Measurements from ENCODE around the gene FXYD6.

DNA sequence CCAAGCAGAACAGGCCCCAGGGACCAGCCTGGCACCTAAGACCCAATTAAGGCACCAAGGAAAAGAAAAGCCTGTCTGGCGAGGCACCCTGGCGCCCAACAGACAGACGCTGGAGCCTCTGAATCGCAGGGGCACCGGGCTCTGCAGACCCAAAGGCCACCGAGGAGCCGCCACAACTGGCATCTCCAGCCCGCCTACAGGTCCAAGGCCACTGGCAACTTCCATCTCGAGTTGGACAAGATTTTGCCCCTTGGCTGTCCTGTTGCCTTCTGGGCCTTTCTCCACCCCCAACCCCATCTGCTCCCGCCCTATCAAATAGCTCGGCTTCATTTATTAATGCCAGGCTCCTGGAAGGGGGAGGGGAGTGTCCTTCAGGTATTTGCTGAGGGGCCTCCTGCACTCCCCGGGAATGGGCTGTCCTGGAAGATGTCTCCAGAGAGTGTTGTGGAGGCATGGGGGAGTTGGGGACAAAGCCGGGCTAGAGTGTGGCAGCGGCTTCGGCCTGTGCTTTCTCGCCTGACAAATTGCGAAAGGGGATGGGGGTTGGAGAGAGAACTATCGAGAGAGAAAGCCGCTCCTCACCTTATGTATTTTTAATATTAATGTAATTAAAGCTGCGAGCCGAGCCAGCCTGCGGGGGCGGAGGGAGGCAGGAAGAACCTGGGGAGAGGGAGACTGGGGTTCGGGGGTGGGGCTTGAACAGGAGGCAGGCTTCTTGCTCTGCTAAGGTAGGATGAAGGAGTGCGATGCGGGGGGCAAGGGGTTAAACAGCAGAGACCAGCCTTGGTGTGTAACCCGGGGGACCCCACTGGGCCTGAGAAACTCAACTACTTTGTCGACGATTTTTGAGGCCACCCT lies 81.5 kb downstream of the FXYD6 start:
- no peak for TF ChIP-seq HES2 (IDR thresholded peaks at IDR 0.05)
- TF ChIP-seq, protein P1, sequence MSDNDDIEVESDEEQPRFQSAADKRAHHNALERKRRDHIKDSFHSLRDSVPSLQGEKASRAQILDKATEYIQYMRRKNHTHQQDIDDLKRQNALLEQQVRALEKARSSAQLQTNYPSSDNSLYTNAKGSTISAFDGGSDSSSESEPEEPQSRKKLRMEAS (IDR thresholded peaks at IDR 0.05), result no peak
- TF ChIP-seq EP300 (IDR thresholded peaks at IDR 0.05), result no peak
- TF ChIP-seq POLR2A (IDR thresholded peaks at IDR 0.05; ENCODE audit: low read length), result no peak
- TF ChIP-seq CEBPB (IDR thresholded peaks at IDR 0.05), result no peak
- TF ChIP-seq MAZ (IDR thresholded peaks at IDR 0.05; ENCODE audit: borderline replicate concordance, low read depth, low read length), result no peak
- TF ChIP-seq HOXA7 (CRISPR knock-in tag; IDR thresholded peaks at IDR 0.05), result no peak
- no peak for TF ChIP-seq JUN (IDR thresholded peaks at IDR 0.05)
- TF ChIP-seq, protein P2, sequence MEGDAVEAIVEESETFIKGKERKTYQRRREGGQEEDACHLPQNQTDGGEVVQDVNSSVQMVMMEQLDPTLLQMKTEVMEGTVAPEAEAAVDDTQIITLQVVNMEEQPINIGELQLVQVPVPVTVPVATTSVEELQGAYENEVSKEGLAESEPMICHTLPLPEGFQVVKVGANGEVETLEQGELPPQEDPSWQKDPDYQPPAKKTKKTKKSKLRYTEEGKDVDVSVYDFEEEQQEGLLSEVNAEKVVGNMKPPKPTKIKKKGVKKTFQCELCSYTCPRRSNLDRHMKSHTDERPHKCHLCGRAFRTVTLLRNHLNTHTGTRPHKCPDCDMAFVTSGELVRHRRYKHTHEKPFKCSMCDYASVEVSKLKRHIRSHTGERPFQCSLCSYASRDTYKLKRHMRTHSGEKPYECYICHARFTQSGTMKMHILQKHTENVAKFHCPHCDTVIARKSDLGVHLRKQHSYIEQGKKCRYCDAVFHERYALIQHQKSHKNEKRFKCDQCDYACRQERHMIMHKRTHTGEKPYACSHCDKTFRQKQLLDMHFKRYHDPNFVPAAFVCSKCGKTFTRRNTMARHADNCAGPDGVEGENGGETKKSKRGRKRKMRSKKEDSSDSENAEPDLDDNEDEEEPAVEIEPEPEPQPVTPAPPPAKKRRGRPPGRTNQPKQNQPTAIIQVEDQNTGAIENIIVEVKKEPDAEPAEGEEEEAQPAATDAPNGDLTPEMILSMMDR (IDR thresholded peaks at IDR 0.05), result no peak
- no peak for TF ChIP-seq MYC (IDR thresholded peaks at IDR 0.05; ENCODE audit: borderline replicate concordance, low read length)
